ENCODE measurements around the gene PPM1H.
"Not testable (repeated sequence)": the region's sequence is repeated elsewhere in the genome, so short reads cannot be mapped to it uniquely, and the experiment has no call there.

Gene PPM1H

DNA sequence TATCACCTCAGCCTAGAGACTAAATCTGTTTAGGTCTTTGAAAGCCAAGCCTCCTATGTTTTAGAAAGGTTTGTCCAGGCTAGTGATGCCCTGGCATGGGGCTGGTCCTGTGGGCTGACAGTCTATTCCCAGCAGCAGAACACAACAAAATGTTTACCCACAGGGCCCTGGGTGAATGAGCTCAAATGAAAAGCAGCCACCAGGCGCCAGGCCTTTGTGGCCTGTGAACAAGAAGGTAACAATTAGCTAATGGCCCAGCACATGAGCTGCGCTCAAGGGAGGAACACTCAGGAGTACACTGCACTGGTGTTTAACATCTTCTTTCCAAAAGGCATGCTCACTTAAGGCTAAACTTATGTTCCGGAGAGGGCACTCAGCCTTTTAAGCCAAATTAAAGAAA is 266.2 kb downstream of the PPM1H start:
- DNase-seq: no peak

DNA sequence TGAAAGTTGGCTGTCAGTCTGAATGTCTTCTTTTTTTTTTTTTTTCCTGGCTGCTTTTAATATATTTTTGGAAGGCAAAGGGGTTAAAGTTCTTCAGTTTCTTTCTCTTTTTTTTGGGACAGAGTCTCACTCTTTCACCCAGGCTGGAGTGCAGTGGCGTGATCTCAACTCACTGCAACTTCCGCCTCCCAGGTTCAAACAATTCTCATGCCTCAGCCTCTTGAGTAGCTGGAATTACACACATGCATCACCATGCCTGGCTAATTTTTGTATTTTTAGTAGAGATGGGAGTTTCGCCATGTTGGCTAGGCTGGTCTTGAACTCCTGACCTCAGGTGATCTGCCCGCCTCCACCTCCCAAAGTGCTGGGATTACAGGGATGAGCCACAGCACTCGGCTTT is 270.0 kb downstream of the PPM1H start:
- DNase-seq: not testable (repeated sequence)

DNA sequence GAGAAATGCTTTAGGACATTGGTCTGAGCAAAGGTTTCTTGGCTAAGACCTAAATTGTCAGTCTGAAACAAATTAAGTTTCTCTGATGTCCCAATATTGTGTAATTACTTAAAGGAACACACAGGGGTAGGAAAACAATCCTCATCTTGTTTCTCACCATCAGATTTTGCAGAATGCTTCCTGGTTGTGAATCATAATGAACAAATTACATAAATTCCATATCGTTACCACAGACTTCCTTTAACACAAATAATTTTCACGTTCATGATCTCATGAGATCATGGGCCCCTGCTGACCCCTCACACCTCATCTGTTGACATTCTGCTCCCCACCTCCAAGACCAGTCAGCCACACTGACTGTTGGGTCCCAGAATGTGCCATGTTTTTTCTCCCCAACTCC is 274.2 kb downstream of the PPM1H start:
- no peak for DNase-seq

DNA sequence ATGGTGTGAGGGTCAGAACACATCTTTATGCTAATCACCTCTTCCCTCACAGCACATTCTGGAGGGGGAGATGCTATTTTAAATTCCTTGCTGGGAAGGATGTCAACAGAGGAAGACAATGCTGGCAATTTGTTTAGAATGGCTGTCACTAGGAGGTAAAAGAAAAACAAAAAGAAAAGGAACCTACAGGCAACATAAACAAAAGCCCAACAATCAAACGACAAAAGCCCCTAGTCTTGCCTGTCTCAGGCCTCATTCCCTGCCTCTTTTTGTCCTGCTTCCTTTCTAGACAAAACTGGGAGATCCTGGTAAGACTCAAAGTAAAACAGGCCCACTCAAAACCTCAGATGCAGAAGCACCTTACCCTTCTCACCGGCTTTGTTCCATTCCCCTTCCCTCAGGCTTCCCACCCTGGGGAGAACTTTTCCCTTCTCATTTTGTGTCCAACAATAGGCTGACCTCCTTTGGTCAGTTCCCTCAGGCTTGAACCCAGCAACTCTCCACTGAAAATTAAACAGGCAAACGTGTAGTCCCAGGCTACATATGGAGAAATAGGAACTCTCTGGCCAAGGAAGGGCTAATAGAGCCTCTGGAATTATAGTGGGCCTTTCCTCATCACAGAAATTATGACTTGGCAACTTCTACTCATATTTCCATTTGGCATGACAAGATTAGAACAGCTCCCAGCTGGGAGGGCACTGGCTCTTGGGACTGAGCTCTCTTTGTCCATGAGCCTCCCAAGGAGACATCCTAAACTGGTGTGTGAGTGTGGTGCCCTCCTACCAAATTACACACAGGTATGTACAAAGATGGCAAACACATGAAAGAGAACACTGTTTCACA is 275.3 kb downstream of the PPM1H start:
- no peak for DNase-seq

DNA sequence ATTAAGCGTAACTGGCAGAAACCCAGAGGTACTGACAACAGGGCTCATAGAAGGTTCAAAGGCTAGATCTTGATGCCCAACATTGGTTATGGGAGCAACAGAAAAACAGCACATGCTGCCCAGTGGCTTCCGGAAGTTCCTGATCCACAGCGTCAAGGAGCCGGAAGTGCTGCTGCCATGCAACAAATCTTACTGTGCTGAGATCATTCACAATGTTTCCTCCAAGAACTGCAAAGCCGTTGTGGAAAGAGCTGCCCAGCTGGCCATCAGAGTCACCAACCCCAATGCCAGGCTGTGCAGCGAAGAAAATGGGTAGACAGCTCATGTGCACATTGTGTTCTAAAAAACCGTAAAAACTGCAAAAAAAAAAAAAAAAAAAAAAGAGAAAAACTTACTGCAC is 276.0 kb downstream of the PPM1H start:
- DNase-seq: no peak

DNA sequence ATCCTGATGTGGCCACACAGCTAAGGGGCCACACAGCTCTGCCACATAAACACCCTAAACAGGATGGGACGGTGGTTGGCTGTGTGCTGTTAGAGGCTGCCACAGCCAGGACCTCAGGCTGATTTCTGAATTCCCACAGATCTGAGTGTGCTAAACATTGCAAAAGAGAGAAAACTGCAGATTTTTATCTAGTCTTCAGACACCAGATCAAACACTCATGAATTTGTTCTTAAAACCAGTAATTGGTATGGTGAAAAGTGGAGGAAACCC is 277.7 kb downstream of the PPM1H start:
- DNase-seq: no peak

DNA sequence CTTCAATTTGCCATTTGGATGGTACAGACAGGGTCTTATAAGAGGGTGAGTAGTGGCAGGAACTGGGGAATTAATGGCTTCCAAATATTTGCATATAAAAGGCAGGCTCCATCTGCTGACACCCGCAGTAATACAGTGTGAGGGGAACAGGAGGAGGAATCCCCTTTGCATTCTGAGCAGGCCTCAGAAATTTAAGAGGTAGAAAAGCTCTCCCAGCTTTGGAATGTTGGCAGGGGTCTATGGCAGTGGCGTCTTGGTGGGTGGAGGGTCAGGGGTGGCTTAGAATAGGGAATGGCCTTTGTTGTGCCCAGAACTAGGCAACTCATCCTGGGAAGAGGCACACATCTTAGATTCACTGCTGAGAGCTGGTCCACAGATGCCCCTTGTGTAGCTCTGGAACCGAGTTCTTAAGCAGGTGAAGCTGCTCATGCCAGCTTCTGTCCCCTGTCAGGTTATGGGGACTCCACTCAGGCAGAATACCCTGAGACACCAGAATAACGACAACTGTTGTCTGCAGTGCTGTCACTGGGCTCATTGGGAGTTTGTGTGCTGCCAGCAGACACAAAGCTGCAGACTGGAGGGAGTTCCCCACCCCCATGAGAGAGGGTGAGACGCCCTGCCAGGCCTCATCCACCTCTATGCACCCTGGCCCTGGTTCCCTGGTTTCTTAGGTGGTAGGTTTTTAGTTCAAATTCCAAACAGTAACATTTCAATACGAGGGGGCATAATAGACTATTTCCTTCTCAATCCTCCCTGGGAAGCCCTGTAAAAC is 278.2 kb downstream of the PPM1H start:
- no peak for DNase-seq

DNA sequence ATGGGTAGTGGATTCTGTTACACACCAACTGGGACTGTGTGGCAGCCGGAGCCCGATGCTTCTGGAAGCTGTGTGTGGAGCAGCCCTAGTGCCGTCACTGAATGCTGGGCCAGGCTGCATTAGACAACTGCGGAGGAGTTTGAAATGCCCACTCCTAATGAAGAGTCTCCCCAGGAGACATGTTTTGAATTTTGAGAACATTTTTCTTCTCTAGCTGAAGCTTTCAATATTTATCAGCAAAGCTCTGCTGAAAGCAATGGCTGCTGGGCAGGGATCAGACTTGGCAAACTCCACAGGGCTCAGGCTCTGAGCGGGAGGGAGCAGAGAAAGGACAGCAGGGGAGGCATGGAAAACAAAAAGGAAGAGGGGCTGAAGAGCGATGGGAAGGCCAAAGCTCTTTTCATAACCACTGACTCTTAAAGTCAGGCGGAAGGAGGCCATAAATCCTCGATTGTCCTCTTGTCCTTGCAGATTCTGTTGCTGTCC is 279.2 kb downstream of the PPM1H start:
- DNase-seq: no peak

DNA sequence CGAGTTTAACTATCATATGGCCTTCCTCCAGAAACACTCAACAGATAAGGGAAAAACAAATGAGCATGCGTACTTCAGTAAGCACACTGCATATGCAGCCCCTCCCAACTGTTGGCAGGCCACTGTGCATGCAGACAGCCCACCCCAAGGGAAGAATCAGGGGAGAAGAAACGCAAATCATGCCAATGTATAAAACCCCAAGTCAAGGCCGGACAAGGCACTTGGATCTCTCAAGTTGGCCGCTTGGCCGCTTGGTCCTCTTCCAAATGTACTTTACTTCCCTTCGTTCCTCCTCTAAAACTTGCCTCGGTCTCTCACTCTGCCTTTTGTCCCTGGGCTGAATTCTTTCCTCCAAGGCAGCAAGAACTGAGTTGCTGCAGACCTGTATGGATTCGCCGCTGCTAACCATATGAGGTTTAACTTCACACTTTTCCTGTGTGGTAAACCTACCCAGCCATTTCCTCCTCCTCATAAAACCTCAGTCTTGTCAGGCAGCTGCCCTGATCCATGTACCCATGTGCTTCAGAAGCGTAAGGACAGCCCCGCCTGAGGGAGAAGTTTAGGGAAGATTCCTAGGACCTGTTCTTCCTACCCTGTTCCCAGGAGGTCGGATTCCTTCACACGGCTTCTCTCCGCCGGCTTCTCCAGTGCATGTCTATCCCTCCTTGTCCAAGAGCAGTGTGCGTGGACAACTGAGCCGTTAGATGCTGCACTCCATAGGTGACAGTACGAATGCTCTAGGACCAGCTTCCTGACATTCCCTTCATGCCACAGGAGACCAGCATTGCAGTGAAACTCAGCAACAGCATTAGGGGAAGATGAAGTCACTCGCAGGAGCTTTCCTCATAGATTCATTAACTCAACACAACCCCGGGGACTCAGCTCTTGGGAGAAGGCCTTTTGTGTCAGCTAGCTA is 280.4 kb downstream of the PPM1H start:
- peak; percentile 26 for DNase-seq

DNA sequence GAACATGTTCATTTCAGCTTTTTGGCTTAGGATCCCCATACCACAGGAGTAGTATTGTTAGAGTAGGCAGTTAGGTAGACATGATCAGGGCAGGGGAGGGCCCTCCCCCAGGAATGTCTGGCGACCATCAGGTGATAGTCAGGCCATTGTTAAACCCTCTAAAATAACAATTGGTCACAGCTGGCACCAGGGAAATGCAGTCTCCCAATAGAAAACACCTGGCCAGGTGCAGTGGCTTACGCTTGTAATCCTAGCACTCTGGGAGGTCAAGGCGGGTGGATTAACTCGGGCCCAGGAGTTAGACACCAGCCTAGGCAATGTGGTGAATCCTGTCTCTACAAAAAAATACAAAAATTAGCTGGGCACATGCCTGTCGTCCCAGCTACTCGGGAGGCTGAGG is 281.2 kb downstream of the PPM1H start:
- DNase-seq: no peak

DNA sequence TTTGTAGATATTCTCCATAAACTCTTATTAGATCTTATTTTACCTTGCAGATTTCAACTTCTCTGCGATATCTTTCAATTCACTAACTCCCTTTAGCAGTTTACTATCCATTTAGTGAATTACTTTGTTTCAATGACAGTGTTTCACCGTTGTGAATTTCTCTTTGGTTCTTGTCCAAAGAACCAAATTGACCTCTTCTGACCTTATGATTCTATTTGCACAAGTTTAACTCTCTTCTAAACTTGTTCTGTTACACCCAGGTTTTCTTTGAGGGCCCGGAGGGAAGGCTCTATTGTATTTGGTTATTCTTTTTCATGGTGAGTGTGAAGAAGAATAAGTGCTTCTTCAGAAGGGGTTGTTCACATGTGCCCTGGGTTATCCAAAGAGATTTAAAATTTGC is 281.6 kb downstream of the PPM1H start:
- no peak for DNase-seq

DNA sequence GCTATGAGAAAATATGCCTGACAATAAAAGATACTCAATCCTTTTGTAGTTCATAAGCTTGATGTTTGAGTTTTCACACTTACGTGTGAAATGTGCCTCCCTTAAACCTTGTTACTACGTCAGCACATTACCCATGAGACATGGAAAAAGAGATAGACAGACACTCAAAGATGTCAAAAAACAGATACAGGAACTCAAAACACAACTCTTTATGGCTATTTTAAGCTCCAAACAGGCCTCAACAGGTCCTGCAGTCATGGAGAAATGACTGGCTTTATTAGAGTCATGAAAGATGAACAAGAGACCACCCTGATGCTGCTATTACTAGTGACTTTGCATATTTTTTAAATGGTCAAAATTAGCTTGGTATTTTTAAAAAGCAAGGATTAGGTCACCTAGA is 283.8 kb downstream of the PPM1H start:
- DNase-seq: no peak

DNA sequence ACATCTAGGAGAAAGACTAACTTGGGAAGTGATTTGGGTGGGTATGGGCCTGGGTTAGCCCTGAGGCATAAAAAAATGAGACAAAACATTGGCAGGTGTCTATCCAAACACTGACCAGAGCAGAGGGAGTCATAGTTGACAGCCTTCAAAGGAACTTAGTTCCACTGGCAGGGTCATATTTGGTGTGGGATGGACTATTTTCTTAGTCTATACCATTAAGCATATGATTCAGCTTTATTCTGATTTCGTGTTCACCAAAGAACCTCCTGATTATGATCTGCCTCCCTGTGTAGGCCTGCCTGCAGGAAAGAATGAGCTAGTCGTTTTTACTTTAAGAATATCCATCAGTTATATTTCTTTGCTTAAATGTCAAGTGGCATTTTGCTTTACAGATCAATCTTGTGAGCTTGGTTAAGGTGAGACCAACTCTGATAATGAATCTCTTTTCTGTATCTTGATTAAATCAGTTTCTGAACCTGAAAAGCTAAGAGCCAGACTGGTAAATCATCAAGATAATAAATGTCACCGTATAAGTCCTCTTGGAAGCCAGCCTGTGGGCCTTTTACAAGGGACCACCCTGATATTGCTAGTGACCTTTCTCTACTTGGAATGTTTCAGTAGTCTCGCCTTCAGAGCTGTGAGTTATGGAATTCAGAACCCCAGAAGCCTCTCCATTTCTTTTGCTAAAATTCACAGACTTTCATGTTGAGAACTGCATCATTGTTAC is 285.4 kb downstream of the PPM1H start:
- no peak for DNase-seq

DNA sequence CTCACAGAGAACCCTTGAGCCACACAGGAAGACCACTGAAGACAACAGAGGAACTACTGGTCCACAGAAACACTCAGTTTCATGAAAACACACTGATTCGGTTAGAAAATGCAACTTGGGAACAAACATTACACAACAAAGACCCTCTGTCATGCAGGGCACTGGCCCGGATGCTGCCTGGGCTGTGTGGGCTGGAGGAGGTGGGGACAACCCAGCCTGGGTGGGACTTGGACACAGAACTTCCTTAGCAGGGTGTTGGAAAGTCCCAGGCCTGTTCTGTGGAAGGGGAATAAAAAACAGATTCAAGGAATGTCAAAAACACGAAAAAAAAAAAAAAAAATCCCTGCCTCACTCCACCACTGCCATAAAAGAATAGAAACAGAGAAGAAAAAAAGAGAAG is 287.4 kb downstream of the PPM1H start:
- DNase-seq: no peak

DNA sequence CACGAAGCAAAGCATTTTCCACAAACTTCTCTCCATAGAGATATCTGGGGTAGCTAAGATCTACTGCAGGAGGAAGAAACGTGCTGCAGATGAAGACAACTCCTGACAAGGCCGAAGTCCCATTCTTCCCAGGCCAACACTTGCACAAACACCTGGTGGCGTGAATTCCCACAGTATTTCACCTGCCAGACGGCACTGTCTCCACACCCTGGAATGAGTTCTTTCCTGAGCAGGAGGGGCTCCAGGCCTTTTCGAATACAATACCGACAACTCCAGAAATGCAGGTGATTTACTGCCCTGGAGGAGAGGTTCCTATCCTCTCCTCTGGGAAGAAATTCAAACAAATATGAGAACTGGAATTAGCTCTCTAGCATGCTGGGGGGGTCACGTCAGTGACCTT is 288.4 kb downstream of the PPM1H start:
- DNase-seq: no peak

DNA sequence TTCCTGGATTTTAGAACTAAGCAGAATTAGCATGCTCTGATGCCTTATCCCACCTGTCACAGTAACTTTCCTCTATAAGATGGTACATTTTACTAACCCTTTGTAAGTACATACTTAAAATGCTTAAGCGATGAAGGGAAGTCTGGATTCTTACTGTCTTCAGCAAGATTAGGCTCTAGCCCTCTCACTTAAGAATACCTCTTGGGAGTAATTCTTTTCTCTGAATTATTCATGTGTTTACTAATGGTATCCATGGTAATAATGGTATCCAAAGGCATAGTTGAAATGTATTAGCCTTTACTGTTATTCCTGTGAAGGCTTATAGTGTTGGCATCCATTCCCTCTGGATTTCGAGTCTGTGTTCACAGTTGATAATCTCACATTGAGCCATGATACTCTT is 291.5 kb downstream of the PPM1H start:
- DNase-seq: no peak

DNA sequence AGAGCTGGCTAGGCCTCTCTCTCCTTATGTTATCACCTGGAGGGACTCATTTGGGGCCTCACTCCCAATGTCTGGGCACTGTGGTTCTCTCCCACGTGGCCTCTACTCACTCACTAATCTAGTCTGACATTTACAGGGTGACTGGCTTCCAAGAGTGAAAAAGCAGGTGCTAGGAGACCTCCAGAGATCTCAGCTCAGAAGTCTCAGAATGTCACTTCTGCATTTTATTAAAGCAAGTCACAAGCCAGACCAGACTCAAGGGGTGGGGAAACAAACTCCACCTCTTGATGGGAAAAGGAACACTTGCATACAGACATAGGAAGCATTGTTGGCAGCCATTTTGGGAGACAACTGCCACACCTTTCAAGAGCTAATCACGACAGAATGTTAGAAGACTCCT is 292.5 kb downstream of the PPM1H start:
- DNase-seq: no peak

DNA sequence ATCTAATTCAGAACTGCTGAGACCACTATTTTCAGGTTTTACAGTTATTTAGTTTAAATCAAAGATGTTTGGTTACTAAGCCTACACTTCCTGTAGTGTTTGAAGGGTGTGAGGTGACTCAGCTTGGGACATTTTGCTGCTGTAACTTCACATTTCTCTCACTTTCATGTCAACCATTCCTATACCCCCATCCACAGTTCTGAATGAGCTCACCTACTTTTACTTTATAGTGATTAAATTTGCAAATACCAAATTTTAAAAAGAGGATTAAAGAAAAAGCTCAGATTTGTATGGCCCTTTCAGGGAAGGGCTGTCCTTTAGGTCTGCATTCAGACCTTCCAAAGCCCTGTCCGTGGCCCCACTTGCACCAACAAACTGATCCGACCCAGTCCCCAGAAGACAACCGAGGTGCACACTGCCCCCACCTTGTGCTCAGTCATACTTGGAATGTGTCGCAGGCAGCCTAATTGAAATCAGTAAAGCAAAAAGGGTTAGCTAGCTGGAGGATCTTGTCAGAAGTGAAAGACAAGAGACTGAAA is 294.0 kb downstream of the PPM1H start:
- peak; percentile 87 for DNase-seq

DNA sequence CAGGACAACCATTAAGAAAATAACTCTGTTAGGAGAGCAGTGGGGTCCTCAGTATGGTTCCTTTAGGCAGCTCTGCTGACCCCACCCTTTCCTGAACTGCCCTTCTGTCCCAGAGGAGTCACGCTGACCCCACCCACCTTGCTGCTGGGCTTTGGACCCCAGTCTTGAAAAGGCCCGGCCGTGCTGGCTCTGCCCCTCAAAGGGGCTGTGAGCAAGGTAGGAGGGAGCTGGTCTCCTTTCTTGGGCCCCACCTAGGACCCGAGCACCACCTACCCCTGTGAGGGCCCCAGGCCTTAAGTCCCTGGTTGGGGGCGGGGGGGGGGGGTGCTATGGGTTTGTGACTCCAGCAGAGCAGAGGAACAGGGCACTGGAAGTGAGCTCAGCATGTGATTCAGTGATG is 297.3 kb downstream of the PPM1H start:
- DNase-seq: no peak

DNA sequence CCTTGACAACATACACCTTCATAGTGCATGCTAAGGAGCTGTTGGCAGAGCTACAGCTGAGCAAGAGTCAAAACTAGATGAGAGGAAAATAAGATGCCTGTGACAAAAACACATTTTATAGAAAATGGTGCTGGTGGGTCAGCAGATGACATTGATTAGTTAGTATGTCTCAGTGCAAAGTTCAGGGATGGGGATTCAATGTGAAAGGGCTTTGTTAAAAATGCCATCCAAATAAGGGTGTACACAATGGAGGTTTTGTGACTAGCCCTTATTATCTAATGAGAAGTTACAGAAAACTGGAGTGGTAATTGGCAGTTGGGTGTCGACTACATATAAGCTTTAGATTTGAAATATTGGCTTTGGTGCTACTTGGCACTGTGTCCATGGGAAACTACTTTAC is 299.3 kb downstream of the PPM1H start:
- DNase-seq: no peak

DNA sequence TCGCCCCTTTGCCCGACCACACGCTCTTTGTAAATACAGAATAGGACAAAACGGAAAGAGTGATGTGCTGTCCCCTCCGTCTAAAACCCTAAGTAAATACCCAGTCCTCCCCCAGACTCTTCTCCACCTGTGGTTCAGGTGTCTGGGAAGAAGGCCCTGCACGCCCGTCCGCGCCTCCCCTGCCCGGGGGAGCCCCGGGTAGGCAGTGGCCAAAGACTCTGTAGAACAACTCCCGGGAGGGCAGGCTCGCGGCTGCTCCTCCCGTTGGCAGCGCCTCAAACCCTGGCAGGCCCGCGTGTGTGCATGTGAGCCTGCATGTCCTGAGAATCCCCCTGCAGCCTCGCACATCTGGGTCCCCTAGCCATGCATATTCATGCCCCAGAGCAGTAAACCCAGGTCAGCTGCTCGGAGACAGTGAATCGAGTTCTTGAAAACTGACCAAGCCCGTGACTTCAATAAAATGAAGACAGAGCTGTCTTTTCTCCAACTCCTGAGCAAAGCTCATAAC is 302.5 kb downstream of the PPM1H start:
- peak; percentile 18 for DNase-seq
